Natural killer cell (primary cell): ENCODE measurements around the gene RSRC1. TPM values are rescaled to one million over a fixed set of nuclear protein-coding genes. Genes with fewer than 3 reads are reported as not detected.

ENCODE experiments used
- ATAC-seq, 3 donors: fragments of 150-1000 bp in 2 of 3; fragments of 200-7000 bp in 1 of 3; cut with Tn5 transposase; 1 replicate in 1 of 3; 2 replicates in 2 of 3; pipeline ENCODE4 v1.10.0; 2021; ENCODE audit warnings: mild to moderate bottlenecking in 2 of 3, moderate library complexity in 2 of 3
- DNase-seq, 2 donors: peaks; one replicate each; pipeline versions ENCODE4 v3.0.0 to v3.0.0-alpha.2; 2013 to 2021; ENCODE audit warnings: mixed read lengths in 1 of 2
- H3K27ac ChIP-seq: one replicate; pipeline ENCODE4 v1.5.1; 2013; ENCODE audit warnings: mild to moderate bottlenecking, low read length
- H3K27me3 ChIP-seq: one replicate; pipeline ENCODE4 v1.6.1; 2013; ENCODE audit warnings: low read length; ENCODE audit not compliant: control insufficient read depth, insufficient read depth
- H3K36me3 ChIP-seq: one replicate; pipeline ENCODE4 v1.6.1; 2013; ENCODE audit warnings: low read length; ENCODE audit not compliant: control insufficient read depth, insufficient read depth
- H3K4me1 ChIP-seq: one replicate; pipeline ENCODE4 v1.6.1; 2013; ENCODE audit warnings: low read length; ENCODE audit not compliant: control insufficient read depth, insufficient read depth
- H3K4me3 ChIP-seq: one replicate; pipeline ENCODE4 v1.5.1; 2013; ENCODE audit warnings: low read length
- H3K9me3 ChIP-seq: one replicate; pipeline ENCODE4 v1.6.1; 2013; ENCODE audit warnings: low read length; ENCODE audit not compliant: control insufficient read depth, insufficient read depth
- H3K27ac Mint-ChIP-seq, 2 donors: one replicate each; pipeline ENCODE4 v1.8.0; 2022; ENCODE audit warnings: mild to moderate bottlenecking in 2 of 2, mixed read lengths in 2 of 2, moderate library complexity in 1 of 2
- H3K27me3 Mint-ChIP-seq, 2 donors: one replicate each; pipeline ENCODE4 v1.8.0; 2022; ENCODE audit warnings: low read depth in 2 of 2, mixed read lengths in 2 of 2
- H3K36me3 Mint-ChIP-seq: one replicate; pipeline ENCODE4 v1.8.0; 2022; ENCODE audit warnings: mixed read lengths
- H3K4me1 Mint-ChIP-seq, 2 donors: one replicate each; pipeline ENCODE4 v1.8.0; 2022; ENCODE audit warnings: mixed read lengths in 2 of 2
- H3K4me3 Mint-ChIP-seq: one replicate; pipeline ENCODE4 v1.8.0; 2022; ENCODE audit warnings: mild to moderate bottlenecking, moderate library complexity, mixed read lengths
- H3K9me3 Mint-ChIP-seq, 2 donors: one replicate each; pipeline ENCODE4 v1.8.0; 2022; ENCODE audit warnings: mixed read lengths in 2 of 2
- WGBS: methylation state at CpG from one replicate; pipeline ENCODE4 v1.1.7; 2013; ENCODE audit warnings: missing lambda C conversion rate; ENCODE audit not compliant: insufficient coverage; 5-methylcytosine and 5-hydroxymethylcytosine counted together
- intact Hi-C: fragments of 100-400 bp; cut with micrococcal nuclease; formaldehyde crosslinking; loops from one replicate; pipeline ENCODE4 v1.14.2; 2022
- total RNA-seq, 4 donors: library from RNA; stranded (reverse); fragments of 120-200 nt in 1 of 4; gene quantifications; one replicate each; pipeline versions ENCODE4 v1.2.3 to v1.2.4, GENCODE V29; 2013 to 2022
- TF ChIP-seq, protein P1 (sequence below): fragments of 200-600 bp; IDR thresholded peaks from one replicate; pipeline ENCODE4 v1.8.0; 2022; ENCODE audit warnings: antibody characterized with exemption

RSRC1 gene
- total RNA-seq, 3 donors from 2014 or later (not counting 1 experiment from before 2014, with no cell fraction given): 37.3 to 41.1 (median 37.6) TPM

DNA sequence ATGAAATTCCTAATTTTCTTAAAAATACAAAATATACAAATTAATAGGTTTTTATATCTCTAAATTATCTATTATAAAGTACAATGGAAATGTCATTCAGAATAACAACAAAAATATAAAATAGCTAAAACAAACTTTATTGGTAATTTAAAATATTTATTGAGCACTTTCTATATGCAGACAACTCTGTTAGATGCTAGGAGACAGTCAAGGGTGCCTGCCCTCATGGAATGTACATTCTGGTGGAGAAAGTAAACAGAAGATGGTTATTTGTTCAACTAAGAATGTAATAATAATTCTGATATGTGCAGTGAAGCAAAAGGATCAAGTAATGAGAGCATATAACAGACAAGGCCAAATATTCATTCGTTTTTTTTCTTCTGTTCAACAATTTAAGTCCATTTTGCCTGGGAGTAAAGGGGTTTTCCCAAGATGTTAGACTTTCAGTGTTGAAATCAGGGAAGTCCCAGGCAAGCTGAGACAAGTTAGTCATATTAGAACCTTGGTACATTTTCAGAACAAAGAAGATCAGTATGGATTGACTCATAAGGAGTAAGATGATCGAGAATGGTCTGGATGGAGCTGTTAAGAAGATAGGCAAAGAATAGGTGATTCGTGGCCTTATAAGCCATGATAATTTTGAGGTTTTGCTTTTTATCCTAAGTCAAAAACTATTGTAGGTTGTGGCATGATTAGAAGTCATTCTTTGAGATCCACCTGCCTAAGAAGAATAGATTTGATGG lies 310.9 kb downstream of the RSRC1 start:
- Mint-ChIP-seq H3K4me1 (peaks cover 0 to 4% of the 10 kb centered on the region in 2 donors), H3K9me3 (peaks cover 0 to 4% of the 10 kb centered on the region in 2 donors), H3K27ac (no peak overlapping the region), H3K4me3 (no peak overlapping the region), H3K27me3 (no peaks in the 10 kb centered on the region), H3K36me3 (no peaks in the 10 kb centered on the region)
- intact Hi-C loops: no loop called here
- no peak for DNase-seq
- ATAC-seq: no peak
- Histone ChIP-seq H3K36me3 (no peaks in the 10 kb centered on the region), H3K9me3 (no peaks in the 10 kb centered on the region), H3K4me3 (no peak overlapping the region), H3K4me1 (no peaks in the 10 kb centered on the region), H3K27me3 (no peaks in the 10 kb centered on the region), H3K27ac (no peak overlapping the region)
- TF ChIP-seq, protein P1, sequence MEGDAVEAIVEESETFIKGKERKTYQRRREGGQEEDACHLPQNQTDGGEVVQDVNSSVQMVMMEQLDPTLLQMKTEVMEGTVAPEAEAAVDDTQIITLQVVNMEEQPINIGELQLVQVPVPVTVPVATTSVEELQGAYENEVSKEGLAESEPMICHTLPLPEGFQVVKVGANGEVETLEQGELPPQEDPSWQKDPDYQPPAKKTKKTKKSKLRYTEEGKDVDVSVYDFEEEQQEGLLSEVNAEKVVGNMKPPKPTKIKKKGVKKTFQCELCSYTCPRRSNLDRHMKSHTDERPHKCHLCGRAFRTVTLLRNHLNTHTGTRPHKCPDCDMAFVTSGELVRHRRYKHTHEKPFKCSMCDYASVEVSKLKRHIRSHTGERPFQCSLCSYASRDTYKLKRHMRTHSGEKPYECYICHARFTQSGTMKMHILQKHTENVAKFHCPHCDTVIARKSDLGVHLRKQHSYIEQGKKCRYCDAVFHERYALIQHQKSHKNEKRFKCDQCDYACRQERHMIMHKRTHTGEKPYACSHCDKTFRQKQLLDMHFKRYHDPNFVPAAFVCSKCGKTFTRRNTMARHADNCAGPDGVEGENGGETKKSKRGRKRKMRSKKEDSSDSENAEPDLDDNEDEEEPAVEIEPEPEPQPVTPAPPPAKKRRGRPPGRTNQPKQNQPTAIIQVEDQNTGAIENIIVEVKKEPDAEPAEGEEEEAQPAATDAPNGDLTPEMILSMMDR: no peak
- 70% methylated on average over 3 of the region's 3 CpGs for WGBS

DNA sequence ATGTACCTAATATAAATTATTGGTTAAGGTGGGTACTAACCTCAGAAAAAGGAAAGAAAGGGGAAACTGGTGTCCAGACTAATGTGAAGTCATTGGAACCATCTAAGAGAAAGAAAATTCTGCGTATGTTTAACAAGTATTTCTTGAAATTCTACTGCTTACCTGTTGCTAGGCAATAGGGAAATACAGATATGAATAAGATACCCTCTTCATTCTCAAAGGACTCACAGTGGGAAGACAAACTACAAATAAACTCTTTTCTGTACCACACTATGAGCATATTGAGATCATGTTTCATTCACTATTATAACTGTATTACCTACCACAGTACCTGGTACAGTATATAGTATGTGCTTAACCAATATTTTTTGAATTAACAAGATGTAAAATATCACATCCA lies 320.6 kb downstream of the RSRC1 start:
- Histone ChIP-seq H3K9me3 (no peaks in the 10 kb centered on the region), H3K36me3 (no peaks in the 10 kb centered on the region), H3K27me3 (no peaks in the 10 kb centered on the region), H3K27ac (no peak overlapping the region), H3K4me1 (no peaks in the 10 kb centered on the region), H3K4me3 (no peak overlapping the region)
- intact Hi-C loops: no loop called here
- H3K4me3 Mint-ChIP-seq: no peak overlapping the region
- H3K27me3 Mint-ChIP-seq: no peaks in the 10 kb centered on the region
- DNase-seq: no peak
- no peak overlapping the region for H3K27ac Mint-ChIP-seq
- H3K9me3 Mint-ChIP-seq: no peaks in the 10 kb centered on the region
- TF ChIP-seq, protein P1: no peak
- no peaks in the 10 kb centered on the region for H3K4me1 Mint-ChIP-seq
- no CpG with 5 or more reads among the region's 1 CpG for WGBS
- no peaks in the 10 kb centered on the region for H3K36me3 Mint-ChIP-seq
- no peak for ATAC-seq

DNA sequence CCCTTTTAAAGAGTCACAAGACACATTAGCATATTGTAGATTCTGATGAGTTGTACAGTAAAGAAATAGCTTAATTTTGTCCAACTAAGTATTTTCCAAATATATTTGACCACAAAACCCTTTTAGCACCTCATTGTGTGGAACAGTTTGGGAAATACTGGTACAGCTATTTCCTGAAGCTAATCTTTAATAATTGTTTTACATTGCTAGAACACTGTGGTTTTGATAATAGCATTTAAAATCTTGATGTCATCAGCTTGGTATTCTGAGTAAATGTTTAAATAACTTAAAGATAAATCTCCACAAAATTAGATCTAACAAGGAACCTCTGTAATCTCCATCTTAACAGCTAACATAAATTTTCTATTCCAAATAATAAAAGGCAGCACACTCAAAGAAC lies 321.1 kb downstream of the RSRC1 start:
- Histone ChIP-seq H3K4me3 (no peak overlapping the region), H3K27me3 (no peaks in the 10 kb centered on the region), H3K27ac (no peak overlapping the region), H3K4me1 (no peaks in the 10 kb centered on the region), H3K36me3 (no peaks in the 10 kb centered on the region), H3K9me3 (no peaks in the 10 kb centered on the region)
- DNase-seq: no peak
- TF ChIP-seq, protein P1: no peak
- no peak for ATAC-seq
- Mint-ChIP-seq H3K36me3 (no peaks in the 10 kb centered on the region), H3K27ac (no peak overlapping the region), H3K27me3 (no peaks in the 10 kb centered on the region), H3K9me3 (no peaks in the 10 kb centered on the region), H3K4me3 (no peak overlapping the region), H3K4me1 (no peaks in the 10 kb centered on the region)
- intact Hi-C loops: no loop called here

DNA sequence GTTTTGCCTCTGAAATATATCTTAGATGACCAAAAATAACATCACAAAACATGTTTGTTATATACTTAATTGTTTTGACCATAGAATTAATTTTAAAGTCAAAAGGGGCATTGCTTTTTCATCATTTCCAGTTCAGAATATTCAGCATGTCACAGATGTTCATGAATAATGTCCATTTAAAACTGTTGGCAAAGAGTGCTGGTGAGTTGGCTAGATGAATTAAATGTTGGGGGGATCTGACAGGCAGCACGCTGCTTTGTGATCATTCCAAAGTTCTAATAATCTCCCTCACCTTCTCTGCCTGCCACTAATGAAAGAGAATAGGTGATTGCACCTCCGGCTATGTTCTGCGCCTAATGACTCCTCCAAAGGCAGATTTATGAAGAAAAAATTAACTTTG lies 321.9 kb downstream of the RSRC1 start:
- intact Hi-C loops: no loop called here
- 100% methylated on average over 2 of the region's 3 CpGs for WGBS

More for the DNA sequence above, 321.9 kb downstream of the RSRC1 start:
- no peak overlapping the region for H3K27ac ChIP-seq
- H3K4me3 ChIP-seq: no peak overlapping the region
- Mint-ChIP-seq H3K4me3 (no peak overlapping the region), H3K9me3 (no peaks in the 10 kb centered on the region), H3K36me3 (no peaks in the 10 kb centered on the region), H3K4me1 (no peaks in the 10 kb centered on the region), H3K27ac (no peak overlapping the region), H3K27me3 (no peaks in the 10 kb centered on the region)
- no peaks in the 10 kb centered on the region for H3K9me3 ChIP-seq
- DNase-seq (no peak), ATAC-seq (no peak)
- H3K27me3 ChIP-seq: no peaks in the 10 kb centered on the region
- TF ChIP-seq, protein P1: no peak
- H3K4me1 ChIP-seq: no peaks in the 10 kb centered on the region
- H3K36me3 ChIP-seq: no peaks in the 10 kb centered on the region
